Pulmonary artery endothelial cell (primary cell): ENCODE results near the gene ZDHHC8. TPM values are rescaled to one million over a fixed set of nuclear protein-coding genes. Genes with fewer than 3 reads are reported as not detected.

Experiments
- DNase-seq: peaks from one replicate; pipeline ENCODE4 v3.0.0-alpha.2; 2011; ENCODE audit warnings: low read depth, low spot score
- total RNA-seq: library from RNA; depleted of rRNA; stranded (reverse); fragments of >200 nt; gene quantifications from 2 replicates; pipeline ENCODE4 v1.2.3, GENCODE V29; 2014

Gene ZDHHC8
- total RNA-seq, 1 donor from 2014 or later: 10.6 TPM

GRCh38 chr22:20179455-20180244 is 48.0 kb downstream of the ZDHHC8 start:
- no peak for DNase-seq

GRCh38 chr22:20180245-20180630 is 48.6 kb downstream of the ZDHHC8 start:
- no peak for DNase-seq

GRCh38 chr22:20180640-20181039 is 49.0 kb downstream of the ZDHHC8 start:
- DNase-seq: no peak

GRCh38 chr22:20181194-20181883 is 49.7 kb downstream of the ZDHHC8 start:
- DNase-seq: no peak

- no peak for DNase-seq
Measured at GRCh38 chr22:20181884-20182236, 50.3 kb downstream of the ZDHHC8 start.

- DNase-seq: no peak
Measured at GRCh38 chr22:20182365-20182764, 50.8 kb downstream of the ZDHHC8 start.

GRCh38 chr22:20183101-20183500 is 51.5 kb downstream of the ZDHHC8 start:
- DNase-seq: no peak

GRCh38 chr22:20183823-20184222 is 52.2 kb downstream of the ZDHHC8 start:
- DNase-seq: no peak

GRCh38 chr22:20184501-20185165 is 53.0 kb downstream of the ZDHHC8 start:
- no peak for DNase-seq

- DNase-seq: no peak
Measured at GRCh38 chr22:20185750-20186149, 54.1 kb downstream of the ZDHHC8 start.

GRCh38 chr22:20186183-20186870 is 54.7 kb downstream of the ZDHHC8 start:
- no peak for DNase-seq

GRCh38 chr22:20186871-20187546 is 55.4 kb downstream of the ZDHHC8 start:
- no peak for DNase-seq

- no peak for DNase-seq
Measured at GRCh38 chr22:20187777-20188566, 56.4 kb downstream of the ZDHHC8 start.

GRCh38 chr22:20188567-20188877 is 56.9 kb downstream of the ZDHHC8 start:
- no peak for DNase-seq

GRCh38 chr22:20191000-20191515 is 59.5 kb downstream of the ZDHHC8 start:
- no peak for DNase-seq

GRCh38 chr22:20191803-20192202 is 60.2 kb downstream of the ZDHHC8 start:
- DNase-seq: no peak

- no peak for DNase-seq
Measured at GRCh38 chr22:20192293-20192971, 60.8 kb downstream of the ZDHHC8 start.

GRCh38 chr22:20192972-20193760 is 61.6 kb downstream of the ZDHHC8 start:
- no peak for DNase-seq
